Astrocyte of the cerebellum (primary cell): Measurements from ENCODE around the gene MYL10.

Source experiments
- DNase-seq: peaks from one replicate; pipeline ENCODE4 v3.0.0-alpha.2; 2011; ENCODE audit warnings: low read depth
- H3K4me3 ChIP-seq: 2 replicates; pipeline ENCODE4 v1.5.1; 2011; ENCODE audit warnings: mild to moderate bottlenecking, low read depth, low read length, moderate library complexity
- CTCF ChIP-seq: IDR thresholded peaks from 2 replicates; pipeline ENCODE4 v1.5.1; 2012; ENCODE audit warnings: low read length, low read depth, moderate library complexity, mild to moderate bottlenecking; ENCODE audit errors: missing control alignments
- in situ Hi-C: cut with HindIII; loops from 2 replicates; pipeline ENCODE4 v1.10.0; 2017; ENCODE audit warnings: low sequenced_read_pairs

The MYL10 gene

GRCh38 chr7:101629171-101629570, at the start of gene MYL10:
Gene MYL10, minus strand, starts transcription at chr7:101629296. Its CDS starts 178 bp downstream, at chr7:101629118.
- no peak for TF ChIP-seq CTCF
- in situ Hi-C loops, result no loop called here
- DNase-seq, result no peak
- no peak within 1 kb of the TSS for H3K4me3 ChIP-seq

GRCh38 chr7:101678658-101679057, 49.6 kb upstream of the MYL10 start:
- H3K4me3 ChIP-seq, result no peak overlapping the region
- in situ Hi-C loops, result no loop called here
- TF ChIP-seq CTCF, result no peak
- peak; percentile 59 for DNase-seq

- in situ Hi-C loops, result no loop called here
- no peak overlapping the region for H3K4me3 ChIP-seq
- DNase-seq, result no peak
- no peak for TF ChIP-seq CTCF
Observed at GRCh38 chr7:101677797-101678479, 48.8 kb upstream of the MYL10 start.

- H3K4me3 ChIP-seq, result no peak overlapping the region
- no peak for TF ChIP-seq CTCF
- in situ Hi-C loops, result no loop called here
- no peak for DNase-seq
Observed at GRCh38 chr7:101677391-101677790, 48.3 kb upstream of the MYL10 start.

GRCh38 chr7:101676956-101677355, 47.9 kb upstream of the MYL10 start:
- DNase-seq, result no peak
- TF ChIP-seq CTCF, result no peak
- in situ Hi-C loops, result no loop called here
- no peak overlapping the region for H3K4me3 ChIP-seq

- no peak for TF ChIP-seq CTCF
- H3K4me3 ChIP-seq, result no peak overlapping the region
- in situ Hi-C loops, result no loop called here
- no peak for DNase-seq
Observed at GRCh38 chr7:101676062-101676598, 47.0 kb upstream of the MYL10 start.

- in situ Hi-C loops, result no loop called here
- no peak for DNase-seq
- H3K4me3 ChIP-seq, result no peak overlapping the region
- TF ChIP-seq CTCF, result no peak
Observed at GRCh38 chr7:101674439-101674838, 45.3 kb upstream of the MYL10 start.
